ENCODE data around the gene ATP5MG. TPM values are rescaled to one million over a fixed set of nuclear protein-coding genes. Genes with fewer than 3 reads are reported as not detected.

Gene ATP5MG
- total RNA-seq (100 to 1,000 TPM in 1 of 2 donors, 10 to 100 TPM in 1; 98.4 to 107 TPM), polyA plus RNA-seq (100 to 1,000 TPM; 118 to 256 TPM)
- long read RNA-seq, donor 1, transcript ATP5MG-201 (3 exons, 1,577 nt), result major isoform, 38 of 42 reads
- long read RNA-seq, donor 1, partial matches to known transcripts, result 1 of 42 reads
- long read RNA-seq, donor 1, other reads (novel, unspliced or antisense), result 1 of 42 reads
- long read RNA-seq, donor 2, transcript ATP5MG-201 (3 exons, 1,577 nt), result major isoform, 52 of 54 reads
- long read RNA-seq, donor 2, partial matches to known transcripts, result 0 of 54 reads
- long read RNA-seq, donor 2, other reads (novel, unspliced or antisense), result 1 of 54 reads

DNA sequence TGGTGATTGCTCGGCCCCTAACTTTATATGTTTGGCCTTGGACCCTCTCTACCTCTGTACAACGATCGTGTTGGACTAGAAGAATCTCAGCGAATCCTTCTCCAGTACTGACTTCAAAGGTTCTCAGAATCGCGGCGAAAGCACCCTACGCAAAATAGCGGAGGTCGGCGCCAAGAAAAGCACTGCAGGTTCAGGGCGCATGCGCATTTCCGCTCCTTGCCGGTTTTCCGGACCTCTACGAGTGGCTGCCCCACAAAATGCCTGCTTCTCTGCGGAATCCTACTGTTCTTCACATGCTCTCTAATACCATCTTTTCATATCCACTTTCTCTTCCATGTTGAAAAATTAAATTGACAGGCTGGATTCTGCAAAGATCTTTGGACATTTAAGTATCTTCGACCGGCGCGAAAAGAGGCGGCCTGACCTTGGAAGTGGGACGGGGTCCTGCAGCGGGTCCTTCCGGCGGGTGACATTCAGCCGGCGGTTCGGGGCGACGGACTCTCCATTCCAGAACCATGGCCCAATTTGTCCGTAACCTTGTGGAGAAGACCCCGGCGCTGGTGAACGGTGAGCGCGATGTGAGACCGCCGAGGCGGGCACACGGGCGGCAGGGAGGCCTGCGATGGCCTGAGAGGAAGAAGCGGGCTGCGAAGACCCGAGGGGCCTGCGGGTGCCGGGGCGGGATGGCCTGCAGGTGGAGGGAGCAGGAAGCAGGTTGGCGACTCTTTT, at the start of gene ATP5MG:
Gene ATP5MG (plus strand): TSS at position 456 of the 729 bp plus-strand sequence. CDS start 60 bp downstream, at position 516.
- intact Hi-C loops (cut with DNase I), result loop anchor here (1.0 to 5.0 kb wide), 3 partner anchors 36 to 86 kb away; partner anchors contain the start of gene KMT2A (in 1 of the 2)
- Histone ChIP-seq H3K9me3 (ENCODE audit: control insufficient read depth, low read length) (no peaks in the 10 kb centered on the region), H3K4me3 (ENCODE audit: low read length in 2 of 2) (peak within 1 kb of the TSS; percentile 65 to 93), H3K36me3 (ENCODE audit: control insufficient read depth in 1 of 2, insufficient read depth in 2 of 2, low read length in 1 of 2) (no peaks in the 10 kb centered on the region), H3K27me3 (ENCODE audit: control insufficient read depth in 1 of 2, insufficient read depth in 2 of 2, low read length in 1 of 2) (no peaks in the 10 kb centered on the region), H3K27ac (ENCODE audit: low read depth in 1 of 2, low read length in 2 of 2) (peak within 1 kb of the TSS in 1 of 2 donors; percentile 73), H3K4me1 (ENCODE audit: control insufficient read depth in 1 of 2, insufficient read depth in 2 of 2, low read length in 2 of 2) (no peaks in the 10 kb centered on the region)
- ATAC-seq (ENCODE audit: low FRiP score) (peak; percentile 95), DNase-seq (peak; percentile 94 to 97)
- 0% methylated on average over 51 of the region's 51 CpGs for WGBS, 2 donors

DNA sequence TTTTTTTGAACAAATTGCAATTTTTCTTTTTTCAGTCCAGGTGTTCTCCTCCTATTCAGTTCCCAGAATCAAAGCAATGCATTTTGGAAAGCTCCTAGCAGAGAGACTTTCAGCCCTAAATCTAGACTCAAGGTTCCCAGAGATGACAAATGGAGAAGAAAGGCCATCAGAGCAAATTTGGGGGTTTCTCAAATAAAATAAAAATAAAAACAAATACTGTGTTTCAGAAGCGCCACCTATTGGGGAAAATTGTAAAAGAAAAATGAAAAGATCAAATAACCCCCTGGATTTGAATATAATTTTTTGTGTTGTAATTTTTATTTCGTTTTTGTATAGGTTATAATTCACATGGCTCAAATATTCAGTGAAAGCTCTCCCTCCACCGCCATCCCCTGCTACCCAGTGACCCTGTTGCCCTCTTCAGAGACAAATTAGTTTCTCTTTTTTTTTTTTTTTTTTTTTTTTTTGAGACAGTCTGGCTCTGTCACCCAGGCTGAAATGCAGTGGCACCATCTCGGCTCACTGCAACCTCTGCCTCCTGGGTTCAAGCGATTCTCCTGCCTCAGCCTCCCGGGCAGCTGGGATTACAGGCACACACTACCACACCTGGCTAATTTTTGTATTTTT, 48.2 kb upstream of the ATP5MG start:
- no peaks in the 10 kb centered on the region for H3K36me3 ChIP-seq (ENCODE audit: control insufficient read depth in 1 of 2, insufficient read depth in 2 of 2, low read length in 1 of 2)
- DNase-seq, result no peak
- no peak overlapping the region for H3K4me3 ChIP-seq (ENCODE audit: low read length in 2 of 2)
- intact Hi-C loops (cut with DNase I), result loop anchor here (5.0 to 10.0 kb wide), 3 partner anchors 158 to 208 kb away; no protein-coding TSS in a partner anchor
- WGBS, 2 donors, result 9 to 10% methylated on average over 6 of the region's 6 CpGs
- H3K4me1 ChIP-seq (ENCODE audit: control insufficient read depth in 1 of 2, insufficient read depth in 2 of 2, low read length in 2 of 2), result no peaks in the 10 kb centered on the region
- H3K27ac ChIP-seq (ENCODE audit: low read depth in 1 of 2, low read length in 2 of 2), result no peak overlapping the region
- peaks cover 0 to 3% of the 10 kb centered on the region in 2 donors for H3K27me3 ChIP-seq (ENCODE audit: control insufficient read depth in 1 of 2, insufficient read depth in 2 of 2, low read length in 1 of 2)
- ATAC-seq (ENCODE audit: low FRiP score), result no peak
- no peaks in the 10 kb centered on the region for H3K9me3 ChIP-seq (ENCODE audit: control insufficient read depth, low read length)

- Histone ChIP-seq H3K27me3 (ENCODE audit: control insufficient read depth in 1 of 2, insufficient read depth in 2 of 2, low read length in 1 of 2) (no peaks in the 10 kb centered on the region), H3K4me1 (ENCODE audit: control insufficient read depth in 1 of 2, insufficient read depth in 2 of 2, low read length in 2 of 2) (peaks cover 0 to 1% of the 10 kb centered on the region in 2 donors), H3K9me3 (ENCODE audit: control insufficient read depth, low read length) (no peaks in the 10 kb centered on the region), H3K27ac (ENCODE audit: low read depth in 1 of 2, low read length in 2 of 2) (no peak overlapping the region), H3K4me3 (ENCODE audit: low read length in 2 of 2) (no peak overlapping the region), H3K36me3 (ENCODE audit: control insufficient read depth in 1 of 2, insufficient read depth in 2 of 2, low read length in 1 of 2) (no peaks in the 10 kb centered on the region)
- intact Hi-C loops (cut with DNase I), result loop anchor here (10.0 kb wide), 2 partner anchors 163 to 213 kb away; no protein-coding TSS in a partner anchor
- no peak for ATAC-seq (ENCODE audit: low FRiP score)
- 41 to 49% methylated on average over 3 of the region's 3 CpGs for WGBS, 2 donors
- DNase-seq, result no peak
Measured at GRCh38 chr11:118358071-118358470, 43.3 kb upstream of the ATP5MG start.

DNA sequence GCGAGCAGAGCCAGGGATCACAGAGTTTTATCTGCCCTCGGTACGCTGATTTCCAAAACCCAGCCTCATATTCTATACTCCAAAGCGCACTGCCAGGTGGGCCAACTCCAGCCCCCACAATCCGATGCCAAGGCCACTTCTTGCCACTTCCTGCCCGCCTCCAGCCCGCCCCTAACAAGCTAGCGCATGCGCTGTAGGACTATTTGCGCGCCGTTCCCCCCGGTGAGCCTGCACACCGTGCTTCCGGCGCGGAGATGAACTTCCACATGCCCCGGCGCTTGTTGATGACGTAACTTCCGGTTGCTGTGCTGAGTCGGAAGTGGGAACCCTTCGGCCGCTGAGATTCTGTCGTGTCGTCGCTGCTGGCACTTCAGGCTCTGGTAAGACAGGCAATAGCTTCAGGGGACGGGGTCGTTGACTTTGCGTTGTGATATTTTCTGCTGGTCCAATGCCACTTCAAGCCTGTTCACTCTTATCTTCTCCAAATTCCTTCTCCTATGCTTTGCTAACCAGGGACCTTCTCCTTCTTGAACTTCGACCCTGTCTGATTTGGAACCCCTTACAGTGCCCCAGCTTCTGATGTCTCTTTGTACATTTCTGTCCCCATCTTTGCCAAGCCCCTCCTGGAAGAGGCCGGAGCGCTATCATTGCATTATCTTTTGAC, 42.0 kb upstream of the ATP5MG start, which contains the start of gene UBE4A:
Gene UBE4A (plus strand): TSS at position 306 of the 664 bp plus-strand sequence. CDS start 5,481 bp downstream, outside the sequence.
- DNase-seq (peak; percentile 98 to 99), ATAC-seq (ENCODE audit: low FRiP score) (peak; percentile 96)
- intact Hi-C loops (cut with DNase I), result loop anchor here (10.0 kb wide), 2 partner anchors 165 to 215 kb away; no protein-coding TSS in a partner anchor
- Histone ChIP-seq H3K9me3 (ENCODE audit: control insufficient read depth, low read length) (no peaks in the 10 kb centered on the region), H3K27ac (ENCODE audit: low read depth in 1 of 2, low read length in 2 of 2) (no peak within 1 kb of the TSS), H3K4me3 (ENCODE audit: low read length in 2 of 2) (peak within 1 kb of the TSS; percentile 89 to 92), H3K4me1 (ENCODE audit: control insufficient read depth in 1 of 2, insufficient read depth in 2 of 2, low read length in 2 of 2) (peaks cover 0 to 1% of the 10 kb centered on the region in 2 donors), H3K27me3 (ENCODE audit: control insufficient read depth in 1 of 2, insufficient read depth in 2 of 2, low read length in 1 of 2) (no peaks in the 10 kb centered on the region), H3K36me3 (ENCODE audit: control insufficient read depth in 1 of 2, insufficient read depth in 2 of 2, low read length in 1 of 2) (no peaks in the 10 kb centered on the region)
- 2% methylated on average over 33 of the region's 33 CpGs for WGBS, 2 donors

DNA sequence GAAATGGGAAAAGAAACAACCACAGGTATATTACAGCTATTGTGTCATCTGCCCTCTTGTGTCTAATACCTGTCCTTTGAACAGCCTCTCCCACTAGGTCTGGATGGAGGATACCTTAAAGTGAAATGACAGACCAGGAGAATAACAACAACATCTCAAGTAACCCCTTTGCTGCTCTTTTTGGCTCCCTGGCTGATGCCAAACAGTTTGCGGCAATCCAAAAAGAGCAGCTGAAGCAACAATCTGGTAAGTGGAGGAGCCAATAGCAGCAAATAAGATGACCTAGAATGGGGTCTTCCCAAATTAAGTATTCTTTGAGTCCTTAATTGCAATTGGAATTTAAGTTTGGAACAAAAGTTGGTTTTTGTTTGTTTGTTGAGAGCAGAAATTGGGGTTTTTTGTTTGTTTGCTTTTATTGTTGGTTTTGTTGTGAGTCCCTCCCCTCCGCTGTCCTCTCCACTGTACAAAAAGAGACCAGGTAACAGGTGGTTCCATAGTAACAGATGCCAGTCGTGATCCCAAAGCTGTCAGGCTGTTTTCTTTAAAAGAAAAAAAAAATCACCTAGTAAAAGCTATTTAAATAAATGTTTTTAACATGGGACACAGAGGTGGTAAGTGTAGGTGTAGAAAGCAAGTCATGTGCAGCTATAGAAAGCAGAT, 36.3 kb upstream of the ATP5MG start:
- Histone ChIP-seq H3K36me3 (ENCODE audit: control insufficient read depth in 1 of 2, insufficient read depth in 2 of 2, low read length in 1 of 2) (peaks cover 4 to 15% of the 10 kb centered on the region in 2 donors), H3K4me3 (ENCODE audit: low read length in 2 of 2) (no peak overlapping the region), H3K9me3 (ENCODE audit: control insufficient read depth, low read length) (no peaks in the 10 kb centered on the region), H3K4me1 (ENCODE audit: control insufficient read depth in 1 of 2, insufficient read depth in 2 of 2, low read length in 2 of 2) (peaks cover 0 to 1% of the 10 kb centered on the region in 2 donors), H3K27me3 (ENCODE audit: control insufficient read depth in 1 of 2, insufficient read depth in 2 of 2, low read length in 1 of 2) (no peaks in the 10 kb centered on the region), H3K27ac (ENCODE audit: low read depth in 1 of 2, low read length in 2 of 2) (no peak overlapping the region)
- WGBS, 2 donors, result 91 to 95% methylated on average over 3 of the region's 3 CpGs
- intact Hi-C loops (cut with DNase I), result no loop called here
- DNase-seq (no peak), ATAC-seq (ENCODE audit: low FRiP score) (no peak)

- 63 to 81% methylated on average over 1 of the region's 1 CpG for WGBS, 2 donors
Measured at GRCh38 chr11:118366287-118366686, 35.1 kb upstream of the ATP5MG start.

GRCh38 chr11:118370774-118371173, 30.6 kb upstream of the ATP5MG start:
- Histone ChIP-seq H3K27ac (ENCODE audit: low read depth in 1 of 2, low read length in 2 of 2) (no peak overlapping the region), H3K27me3 (ENCODE audit: control insufficient read depth in 1 of 2, insufficient read depth in 2 of 2, low read length in 1 of 2) (no peaks in the 10 kb centered on the region), H3K4me1 (ENCODE audit: control insufficient read depth in 1 of 2, insufficient read depth in 2 of 2, low read length in 2 of 2) (no peaks in the 10 kb centered on the region), H3K9me3 (ENCODE audit: control insufficient read depth, low read length) (no peaks in the 10 kb centered on the region), H3K36me3 (ENCODE audit: control insufficient read depth in 1 of 2, insufficient read depth in 2 of 2, low read length in 1 of 2) (peaks cover 6 to 32% of the 10 kb centered on the region in 2 donors), H3K4me3 (ENCODE audit: low read length in 2 of 2) (no peak overlapping the region)
- WGBS, 2 donors, result 94% methylated on average over 4 of the region's 4 CpGs
- ATAC-seq (ENCODE audit: low FRiP score) (no peak), DNase-seq (no peak)
- intact Hi-C loops (cut with DNase I), result no loop called here

More at GRCh38 chr11:118366287-118366686, 35.1 kb upstream of the ATP5MG start:
- Histone ChIP-seq H3K27me3 (ENCODE audit: control insufficient read depth in 1 of 2, insufficient read depth in 2 of 2, low read length in 1 of 2) (no peaks in the 10 kb centered on the region), H3K4me1 (ENCODE audit: control insufficient read depth in 1 of 2, insufficient read depth in 2 of 2, low read length in 2 of 2) (peaks cover 0 to 1% of the 10 kb centered on the region in 2 donors), H3K9me3 (ENCODE audit: control insufficient read depth, low read length) (no peaks in the 10 kb centered on the region), H3K27ac (ENCODE audit: low read depth in 1 of 2, low read length in 2 of 2) (no peak overlapping the region), H3K4me3 (ENCODE audit: low read length in 2 of 2) (no peak overlapping the region), H3K36me3 (ENCODE audit: control insufficient read depth in 1 of 2, insufficient read depth in 2 of 2, low read length in 1 of 2) (peaks cover 4 to 18% of the 10 kb centered on the region in 2 donors)
- DNase-seq (no peak), ATAC-seq (ENCODE audit: low FRiP score) (no peak)
- intact Hi-C loops (cut with DNase I), result no loop called here

Measured in aorta (tissue), 5 donors.